ENCODE measurements around the gene PPT1. TPM values are rescaled to one million over a fixed set of nuclear protein-coding genes. Genes with fewer than 3 reads are reported as not detected.

The PPT1 gene
- total and polyA plus RNA-seq, 2 donors (not counting 3 experiments of a cell fraction or from before 2014, with no cell fraction given): 58.0 to 131 TPM

- TF ChIP-seq GATA2 (IDR thresholded peaks at IDR 0.05; ENCODE audit: insufficient read depth, insufficient read length, low read depth, low read length) (no peak), MAX (IDR thresholded peaks at IDR 0.05; ENCODE audit: insufficient read depth, insufficient read length) (no peak), EZH2 (IDR thresholded peaks at IDR 0.05; ENCODE audit: borderline replicate concordance, low read depth, low read length, severe bottlenecking) (no peak), CTCF (IDR thresholded peaks at IDR 0.05; ENCODE audit: extremely low read depth in 1 of 2, insufficient read depth in 1 of 2, low read depth in 1 of 2, low read length in 2 of 2) (no peak), POLR2A (IDR thresholded peaks at IDR 0.05; ENCODE audit: low read depth, low read length) (no peak), MYC (IDR thresholded peaks at IDR 0.05; ENCODE audit: low read depth, low read length) (no peak), JUN (IDR thresholded peaks at IDR 0.05; ENCODE audit: borderline replicate concordance, insufficient read depth, insufficient read length, low read depth) (no peak), FOS (IDR thresholded peaks at IDR 0.05; ENCODE audit: borderline replicate concordance, insufficient read depth, low read length) (no peak), POLR2AphosphoS5 (IDR thresholded peaks at IDR 0.05; ENCODE audit: insufficient read depth, low read depth, low read length) (no peak)
- no TSS peak for BruUV-seq (replicated peaks)
- no peak overlapping the region for H3K27ac ChIP-seq (ENCODE audit: insufficient read depth, low read depth, low read length)
- ChIA-PET CTCF (interaction anchor here (0.7 to 1.0 kb wide), 2 partner anchors 12 to 49 kb away, joined by 3 read pairs; no protein-coding TSS in a partner anchor), POLR2A (no interaction called here)
- intact Hi-C loops (cut with micrococcal nuclease): loop anchor here (5.0 kb wide), 1 partner anchor 243 kb away; no protein-coding TSS in a partner anchor
- no peaks in the 10 kb centered on the region for H3K27me3 ChIP-seq (ENCODE audit: control insufficient read depth in 2 of 2, insufficient read depth in 2 of 2, low read length in 2 of 2)
- H3K4me2 ChIP-seq (ENCODE audit: insufficient read depth, low read length): no peak overlapping the region
- H4K20me1 ChIP-seq (replicated peaks; ENCODE audit: control insufficient read depth, extremely low read depth, insufficient read depth, low read length): no peaks in the 10 kb centered on the region
- no peak overlapping the region for H3K9ac ChIP-seq (replicated peaks; ENCODE audit: extremely low read depth, insufficient read depth, low read length)
- no peaks in the 10 kb centered on the region for H3K9me3 ChIP-seq (replicated peaks; ENCODE audit: control insufficient read depth, insufficient read depth, low read length)
- H3K36me3 ChIP-seq (ENCODE audit: control insufficient read depth in 2 of 2, extremely low read depth in 1 of 2, insufficient read depth in 2 of 2, low read length in 2 of 2): peaks cover under 1 to 3% of the 10 kb centered on the region in 2 experiments
- H3K9me1 ChIP-seq (replicated peaks; ENCODE audit: control insufficient read depth, extremely low read depth, insufficient read depth, low read length): no peaks in the 10 kb centered on the region
- no peak overlapping the region for H3K4me3 ChIP-seq (replicated peaks in 1 of 3; ENCODE audit: insufficient read depth in 1 of 3, low read depth in 1 of 3, low read length in 3 of 3)
- dilution Hi-C loops (cut with MboI; ENCODE audit: extremely low pct_ligation_motif_present, low sequenced_read_pairs): no loop called here
- peaks cover 16% of the 10 kb centered on the region for H3K79me2 ChIP-seq (ENCODE audit: control insufficient read depth, insufficient read depth, low read length)
- DNase-seq (ENCODE audit: low read depth, low spot score) (no peak), FAIRE-seq (no peak)
- H2AFZ ChIP-seq (ENCODE audit: low read depth, low read length): no peak overlapping the region
- peaks cover 24% of the 10 kb centered on the region for H3K4me1 ChIP-seq (ENCODE audit: control insufficient read depth, extremely low read depth, insufficient read depth, low read length)
Measured at GRCh38 chr1:40094466-40095110, 2.5 kb downstream of the PPT1 start.

Measured in endothelial cell of umbilical vein (primary cell).